HAP-1 (cell line): ENCODE data around the gene SHROOM1.

Experiments
- DNase-seq, 2 experiments: peaks; one replicate each; pipeline ENCODE4 v3.0.0-alpha.2; 2016 to 2020; ENCODE audit warnings: low spot score in 2 of 2
- H3K27me3 ChIP-seq: fragments of 250-450 bp; sonication (Bioruptor Pico); 2 replicates; pipeline ENCODE4 v1.5.1; 2020; ENCODE audit warnings: low read depth, mild to moderate bottlenecking, moderate library complexity
- H3K36me3 ChIP-seq: fragments of 250-450 bp; sonication (Bioruptor Pico); replicated peaks from 2 replicates; pipeline ENCODE4 v1.5.1; 2020; ENCODE audit warnings: mild to moderate bottlenecking
- H3K4me1 ChIP-seq: fragments of 250-450 bp; sonication (Bioruptor Pico); 2 replicates; pipeline ENCODE4 v1.5.1; 2020; ENCODE audit warnings: mild to moderate bottlenecking
- H3K4me3 ChIP-seq: fragments of 250-450 bp; sonication (Bioruptor Pico); 2 replicates; pipeline ENCODE4 v1.5.1; 2020; ENCODE audit warnings: mild to moderate bottlenecking, moderate library complexity
- H3K9me3 ChIP-seq: fragments of 250-450 bp; sonication (Bioruptor Pico); 2 replicates; pipeline ENCODE4 v1.5.1; 2020; ENCODE audit warnings: mild to moderate bottlenecking, moderate library complexity
- in situ Hi-C: fragments of 300-500 bp; cut with MboI; formaldehyde crosslinking; loops from 3 replicates; pipeline ENCODE4 v1.14.3; 2020; ENCODE audit warnings: low sequenced_read_pairs, inconsistent platforms, mixed read lengths

SHROOM1 gene

DNA sequence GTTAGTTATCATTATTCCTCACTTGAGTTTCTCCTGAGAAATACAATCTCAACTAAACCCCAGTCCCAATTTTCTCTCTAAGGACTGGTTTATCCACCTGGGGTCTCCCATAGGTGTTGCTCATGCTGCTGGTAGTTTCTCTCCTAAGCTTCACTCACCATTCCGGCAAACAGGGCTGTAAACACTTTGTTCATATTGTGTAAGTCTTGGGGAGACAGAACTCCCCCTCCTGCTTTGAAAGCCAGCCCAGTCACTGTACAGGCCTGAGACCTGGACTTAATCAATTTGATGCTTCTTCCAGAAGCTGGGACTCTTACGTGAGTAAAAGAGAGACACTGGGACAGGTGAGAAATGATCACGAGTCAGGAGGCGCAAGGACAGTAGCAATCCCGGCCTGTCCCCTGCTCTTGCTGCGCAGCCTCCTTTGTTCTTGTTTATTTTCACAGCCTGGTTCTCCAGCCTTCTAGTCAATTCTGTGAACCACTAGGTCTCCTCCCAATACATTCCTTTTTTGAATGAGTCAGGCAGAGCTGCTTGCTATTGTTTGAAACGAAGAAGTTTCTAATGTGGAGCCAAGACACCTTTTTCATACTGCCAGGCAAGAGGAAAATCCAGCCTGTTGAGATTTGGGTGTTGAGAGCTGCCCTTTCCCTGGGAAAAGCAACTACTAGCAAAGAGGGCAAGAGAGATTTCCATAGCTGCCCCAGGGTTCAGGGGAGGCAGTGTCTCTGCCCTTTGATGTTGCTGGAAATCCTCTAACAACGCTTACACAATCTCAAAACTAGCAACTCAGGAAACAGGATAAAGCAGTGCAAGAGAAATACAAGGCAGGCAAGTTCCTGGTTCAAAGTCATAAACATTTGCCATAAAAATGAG is 9.2 kb upstream of the SHROOM1 start:
- in situ Hi-C loops = no loop called here
- Histone ChIP-seq H3K4me1 (no peaks in the 10 kb centered on the region), H3K36me3 (no peaks in the 10 kb centered on the region), H3K27me3 (no peaks in the 10 kb centered on the region), H3K4me3 (no peak overlapping the region), H3K9me3 (no peaks in the 10 kb centered on the region; the same call in 1 of the 2 replicates)
- no peak for DNase-seq

DNA sequence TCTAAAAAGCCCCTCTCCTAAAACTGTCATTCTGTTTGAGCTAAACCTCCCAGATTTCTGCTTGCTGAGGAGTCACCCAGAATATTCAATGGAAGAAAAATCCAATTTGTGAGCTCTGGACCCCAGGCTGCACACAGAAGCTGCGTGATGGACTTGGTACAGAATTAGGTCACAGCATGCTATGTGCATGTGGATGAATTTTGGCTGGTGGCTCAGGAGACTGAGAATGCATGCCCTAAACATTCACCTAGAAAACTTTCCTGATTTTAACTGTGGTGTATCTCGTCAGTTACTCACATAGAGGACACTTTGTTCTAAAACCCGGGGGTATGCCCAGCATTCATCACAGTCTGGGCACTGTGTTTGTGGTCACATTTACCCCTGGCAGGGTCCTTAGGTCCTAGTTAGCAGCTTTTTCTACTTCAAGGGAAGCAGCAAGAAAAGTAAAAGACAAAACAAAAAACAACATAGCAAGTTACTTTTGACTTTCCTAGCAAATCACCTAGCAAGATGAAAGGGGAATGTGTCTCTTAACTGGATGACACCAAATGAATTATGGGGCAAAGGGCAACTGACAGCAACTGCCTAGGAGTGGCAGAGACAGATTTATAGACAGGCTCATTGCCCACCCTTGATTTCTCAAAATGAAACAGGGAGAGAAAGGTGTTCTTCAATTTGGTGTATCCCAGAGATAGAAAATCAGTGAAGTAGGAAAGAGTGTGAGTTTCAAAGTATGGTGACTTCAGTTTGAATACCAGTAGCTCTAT is 8.3 kb upstream of the SHROOM1 start:
- Histone ChIP-seq H3K4me1 (no peaks in the 10 kb centered on the region), H3K27me3 (no peaks in the 10 kb centered on the region), H3K4me3 (no peak overlapping the region), H3K9me3 (no peaks in the 10 kb centered on the region; the same call in 1 of the 2 replicates), H3K36me3 (no peaks in the 10 kb centered on the region)
- in situ Hi-C loops = no loop called here
- DNase-seq = no peak

DNA sequence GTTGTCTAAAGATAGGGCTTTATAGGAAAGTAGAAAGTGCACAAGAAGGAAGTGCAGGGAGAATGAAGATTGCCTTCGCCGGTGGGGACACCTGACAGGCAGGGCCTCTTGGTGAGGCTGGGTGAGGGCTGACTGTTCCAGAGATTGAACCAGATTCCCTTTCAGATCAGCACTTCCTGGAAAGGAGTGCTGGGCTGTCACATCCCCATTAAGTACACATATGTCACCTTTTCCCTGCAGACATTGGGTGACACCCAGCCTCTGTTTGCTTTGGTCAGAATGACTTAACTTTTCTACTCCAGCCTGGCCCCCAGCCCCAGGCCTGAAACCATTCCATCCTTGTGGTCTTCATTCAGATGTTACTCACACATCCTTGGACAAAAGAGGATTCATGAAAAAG is 7.4 kb upstream of the SHROOM1 start:
- H3K9me3 ChIP-seq = no peaks in the 10 kb centered on the region; the same call in 1 of the 2 replicates
- in situ Hi-C loops = no loop called here
- H3K4me3 ChIP-seq = no peak overlapping the region
- no peaks in the 10 kb centered on the region for H3K4me1 ChIP-seq
- no peak for DNase-seq
- no peaks in the 10 kb centered on the region for H3K36me3 ChIP-seq
- no peaks in the 10 kb centered on the region for H3K27me3 ChIP-seq

- Histone ChIP-seq H3K4me3 (no peak overlapping the region), H3K36me3 (no peaks in the 10 kb centered on the region), H3K4me1 (no peaks in the 10 kb centered on the region), H3K27me3 (no peaks in the 10 kb centered on the region), H3K9me3 (no peaks in the 10 kb centered on the region; the same call in 1 of the 2 replicates)
- DNase-seq = no peak
- in situ Hi-C loops = no loop called here
These were observed 6.4 kb upstream of the SHROOM1 start for GRCh38 chr5:132836852-132837251.

- no peaks in the 10 kb centered on the region for H3K27me3 ChIP-seq
- H3K4me3 ChIP-seq = no peak overlapping the region
- H3K9me3 ChIP-seq = no peaks in the 10 kb centered on the region; the same call in 1 of the 2 replicates
- peaks cover 6% of the 10 kb centered on the region; the same call in 1 of the 2 replicates for H3K4me1 ChIP-seq
- no peak for DNase-seq
- in situ Hi-C loops = no loop called here
- H3K36me3 ChIP-seq = no peaks in the 10 kb centered on the region
These were observed 3.6 kb upstream of the SHROOM1 start for GRCh38 chr5:132834057-132834456.

- Histone ChIP-seq H3K4me1 (peaks cover 6% of the 10 kb centered on the region; the same call in 1 of the 2 replicates), H3K4me3 (no peak overlapping the region), H3K9me3 (no peaks in the 10 kb centered on the region), H3K27me3 (no peaks in the 10 kb centered on the region), H3K36me3 (no peaks in the 10 kb centered on the region)
- in situ Hi-C loops = no loop called here
- no peak for DNase-seq
These were observed 2.2 kb upstream of the SHROOM1 start for GRCh38 chr5:132832612-132833011.

GRCh38 chr5:132831095-132831860 is 831 bp upstream of the SHROOM1 start:
- Histone ChIP-seq H3K4me1 (peaks cover 6% of the 10 kb centered on the region; the same call in 1 of the 2 replicates), H3K4me3 (peak overlapping the region; percentile 45), H3K9me3 (no peaks in the 10 kb centered on the region), H3K36me3 (no peaks in the 10 kb centered on the region), H3K27me3 (no peaks in the 10 kb centered on the region)
- in situ Hi-C loops = no loop called here
- DNase-seq = no peak

- no peaks in the 10 kb centered on the region for H3K36me3 ChIP-seq
- H3K4me3 ChIP-seq = peak overlapping the region; percentile 45
- DNase-seq = peak; percentile 51 to 85
- H3K27me3 ChIP-seq = no peaks in the 10 kb centered on the region
- in situ Hi-C loops = no loop called here
- H3K9me3 ChIP-seq = no peaks in the 10 kb centered on the region
- H3K4me1 ChIP-seq = peaks cover 6% of the 10 kb centered on the region; the same call in 1 of the 2 replicates
These were observed 558 bp downstream of the SHROOM1 start for GRCh38 chr5:132829742-132830435.

GRCh38 chr5:132828846-132829494 is 1.5 kb downstream of the SHROOM1 start:
- in situ Hi-C loops = no loop called here
- Histone ChIP-seq H3K4me3 (peak overlapping the region; percentile 45; the same call in 1 of the 2 replicates), H3K27me3 (no peaks in the 10 kb centered on the region), H3K9me3 (no peaks in the 10 kb centered on the region), H3K36me3 (no peaks in the 10 kb centered on the region), H3K4me1 (peaks cover 6% of the 10 kb centered on the region; the same call in 1 of the 2 replicates)
- no peak for DNase-seq

- in situ Hi-C loops = no loop called here
- H3K4me1 ChIP-seq = peaks cover 6% of the 10 kb centered on the region; the same call in 1 of the 2 replicates
These were observed 2.3 kb downstream of the SHROOM1 start for GRCh38 chr5:132827943-132828673.

GRCh38 chr5:132826424-132827082 is 3.9 kb downstream of the SHROOM1 start:
- DNase-seq = no peak
- in situ Hi-C loops = no loop called here
- H3K4me1 ChIP-seq = peaks cover 6% of the 10 kb centered on the region; the same call in 1 of the 2 replicates
- no peak overlapping the region for H3K4me3 ChIP-seq
- H3K27me3 ChIP-seq = no peaks in the 10 kb centered on the region
- no peaks in the 10 kb centered on the region for H3K9me3 ChIP-seq
- H3K36me3 ChIP-seq = no peaks in the 10 kb centered on the region

More at GRCh38 chr5:132827943-132828673, 2.3 kb downstream of the SHROOM1 start:
- Histone ChIP-seq H3K9me3 (no peaks in the 10 kb centered on the region), H3K4me3 (no peak overlapping the region), H3K36me3 (no peaks in the 10 kb centered on the region), H3K27me3 (no peaks in the 10 kb centered on the region)
- DNase-seq = no peak
